ENCODE results near the gene DUSP15. TPM values are rescaled to one million over a fixed set of nuclear protein-coding genes. Genes with fewer than 3 reads are reported as not detected.
A peak's percentile ranks its signal among the peaks of the same experiment; 100 is the strongest.

DUSP15 gene
- total RNA-seq, 1 donor from 2014 or later = 2.1 TPM

DNA sequence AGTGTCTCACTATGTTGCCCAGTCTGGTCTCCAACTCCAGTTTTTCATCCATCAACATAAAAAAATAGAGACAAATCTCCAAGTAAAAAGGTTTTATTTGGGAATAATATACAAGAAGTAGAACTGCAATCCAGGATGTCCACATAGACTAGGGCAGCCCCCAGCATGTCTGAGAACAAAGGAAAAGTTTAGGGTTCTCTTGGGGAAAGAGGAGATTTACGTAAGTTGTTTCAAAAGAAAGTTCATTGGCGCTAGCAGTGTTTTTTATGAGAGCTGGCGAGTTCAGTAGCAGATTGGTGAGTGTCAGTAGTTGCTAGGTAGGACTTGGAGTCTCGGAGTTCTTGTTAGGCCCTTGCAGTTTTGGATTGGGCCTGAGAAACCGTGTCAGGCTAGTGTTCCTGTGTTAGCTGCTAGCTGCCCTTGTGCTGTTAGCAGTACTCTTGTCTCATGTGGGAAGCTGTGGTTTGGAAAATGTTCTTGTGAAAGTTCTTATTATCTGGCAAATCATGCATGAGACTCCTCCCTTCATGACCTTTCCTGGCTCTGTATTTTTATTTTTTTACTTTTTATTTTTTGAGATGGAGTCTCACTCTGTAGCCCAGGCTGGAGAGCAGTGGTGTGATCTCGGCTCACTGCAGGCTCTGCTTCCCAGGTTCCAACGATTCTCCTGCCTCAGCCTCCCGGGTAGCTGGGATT, 24.8 kb upstream of the DUSP15 start:
- H3K9ac ChIP-seq (ENCODE audit: low read depth in 1 of 3, low read length in 3 of 3) = no peak overlapping the region
- H3K27ac ChIP-seq (ENCODE audit: low read depth, low read length) = no peak overlapping the region
- no peak overlapping the region for H3K4me3 ChIP-seq (ENCODE audit: low read length in 3 of 3)
- H3K4me1 ChIP-seq (ENCODE audit: control insufficient read depth in 3 of 3, insufficient read depth in 3 of 3, low read length in 3 of 3) = peaks cover 0 to 2% (median 0%) of the 10 kb centered on the region in 3 donors
- H3K36me3 ChIP-seq (ENCODE audit: control insufficient read depth in 3 of 3, insufficient read depth in 3 of 3, low read length in 3 of 3) = no peaks in the 10 kb centered on the region
- H3K9me3 ChIP-seq (ENCODE audit: control insufficient read depth in 3 of 3, low read length in 3 of 3) = no peaks in the 10 kb centered on the region
- H3K27me3 ChIP-seq (ENCODE audit: control insufficient read depth in 3 of 3, insufficient read depth in 3 of 3, low read length in 3 of 3) = no peaks in the 10 kb centered on the region

DNA sequence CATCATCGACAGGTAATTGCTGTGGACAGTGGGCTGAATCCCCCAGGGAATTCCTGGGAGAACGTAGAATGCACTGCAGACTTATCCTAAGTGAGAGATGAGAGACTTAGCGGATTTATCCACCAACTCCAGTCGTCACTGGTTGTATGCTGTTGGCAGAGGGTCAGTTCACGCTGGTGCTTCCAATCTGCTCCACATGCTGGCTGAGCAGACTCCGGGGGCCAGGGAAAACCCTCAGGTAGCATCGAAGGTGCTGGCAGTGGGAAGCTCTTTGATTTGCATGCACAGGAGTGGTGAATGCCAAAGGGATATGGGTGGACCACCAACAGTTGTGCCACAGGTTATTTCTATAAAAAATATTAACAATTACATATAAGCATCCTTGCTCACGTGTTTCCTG, 20.3 kb upstream of the DUSP15 start:
- no peaks in the 10 kb centered on the region for H3K9me3 ChIP-seq (ENCODE audit: control insufficient read depth in 3 of 3, low read length in 3 of 3)
- no peaks in the 10 kb centered on the region for H3K36me3 ChIP-seq (ENCODE audit: control insufficient read depth in 3 of 3, insufficient read depth in 3 of 3, low read length in 3 of 3)
- H3K4me1 ChIP-seq (ENCODE audit: control insufficient read depth in 3 of 3, insufficient read depth in 3 of 3, low read length in 3 of 3) = peaks cover 0 to 2% (median 0%) of the 10 kb centered on the region in 3 donors
- H3K27me3 ChIP-seq (ENCODE audit: control insufficient read depth in 3 of 3, insufficient read depth in 3 of 3, low read length in 3 of 3) = no peaks in the 10 kb centered on the region
- no peak overlapping the region for H3K4me3 ChIP-seq (ENCODE audit: low read length in 3 of 3)
- no peak overlapping the region for H3K9ac ChIP-seq (ENCODE audit: low read depth in 1 of 3, low read length in 3 of 3)
- H3K27ac ChIP-seq (ENCODE audit: low read depth, low read length) = no peak overlapping the region

DNA sequence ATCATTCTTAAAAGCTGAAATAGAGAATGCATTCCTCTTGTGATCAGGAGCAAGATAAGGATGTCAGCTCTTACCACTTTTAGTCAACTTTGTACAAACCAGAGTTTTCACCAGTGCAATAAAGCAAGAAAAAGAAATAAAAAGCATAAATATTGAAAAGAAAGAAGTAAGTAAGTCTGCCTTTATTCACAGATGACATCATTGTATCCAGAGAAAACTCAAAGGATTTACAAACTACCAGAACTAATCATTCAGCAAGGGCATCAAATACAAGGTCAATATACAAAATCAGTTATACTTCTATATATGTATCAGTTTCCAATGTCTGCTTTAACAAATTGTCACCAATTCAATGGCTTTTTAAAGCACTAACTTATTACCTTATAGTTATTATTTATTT, 13.5 kb upstream of the DUSP15 start:
- Histone ChIP-seq H3K9me3 (ENCODE audit: control insufficient read depth in 3 of 3, low read length in 3 of 3) (no peaks in the 10 kb centered on the region), H3K9ac (ENCODE audit: low read depth in 1 of 3, low read length in 3 of 3) (no peak overlapping the region), H3K36me3 (ENCODE audit: control insufficient read depth in 3 of 3, insufficient read depth in 3 of 3, low read length in 3 of 3) (no peaks in the 10 kb centered on the region), H3K4me1 (ENCODE audit: control insufficient read depth in 3 of 3, insufficient read depth in 3 of 3, low read length in 3 of 3) (peaks cover 5 to 10% (median 7%) of the 10 kb centered on the region in 3 donors), H3K4me3 (ENCODE audit: low read length in 3 of 3) (no peak overlapping the region), H3K27ac (ENCODE audit: low read depth, low read length) (no peak overlapping the region), H3K27me3 (ENCODE audit: control insufficient read depth in 3 of 3, insufficient read depth in 3 of 3, low read length in 3 of 3) (peaks cover 0 to 3% (median 0%) of the 10 kb centered on the region in 3 donors)

DNA sequence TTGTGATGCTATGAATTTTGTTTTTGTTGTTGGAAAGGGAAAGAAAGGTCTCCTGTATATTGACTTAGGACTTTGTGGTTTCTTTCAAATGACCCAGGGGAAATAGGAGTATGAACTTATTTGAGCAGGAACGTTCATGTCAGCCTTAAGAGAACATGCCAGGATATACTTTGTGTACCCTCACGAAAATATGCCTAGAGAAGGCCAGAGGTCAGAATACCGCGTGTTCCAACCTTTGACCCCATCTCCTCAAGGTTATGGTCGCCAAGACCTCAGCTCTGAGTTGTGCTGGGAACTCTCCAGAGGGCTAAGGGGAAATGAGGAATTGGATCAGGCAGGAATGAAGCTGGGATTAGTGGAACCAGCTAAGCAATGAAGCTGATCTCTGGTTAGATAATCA, 11.6 kb upstream of the DUSP15 start:
- H3K27me3 ChIP-seq (ENCODE audit: control insufficient read depth in 3 of 3, insufficient read depth in 3 of 3, low read length in 3 of 3) = peaks cover 0 to 3% (median 0%) of the 10 kb centered on the region in 3 donors
- H3K36me3 ChIP-seq (ENCODE audit: control insufficient read depth in 3 of 3, insufficient read depth in 3 of 3, low read length in 3 of 3) = no peaks in the 10 kb centered on the region
- no peak overlapping the region for H3K27ac ChIP-seq (ENCODE audit: low read depth, low read length)
- no peaks in the 10 kb centered on the region for H3K9me3 ChIP-seq (ENCODE audit: control insufficient read depth in 3 of 3, low read length in 3 of 3)
- H3K9ac ChIP-seq (ENCODE audit: low read depth in 1 of 3, low read length in 3 of 3) = no peak overlapping the region
- H3K4me3 ChIP-seq (ENCODE audit: low read length in 3 of 3) = no peak overlapping the region
- H3K4me1 ChIP-seq (ENCODE audit: control insufficient read depth in 3 of 3, insufficient read depth in 3 of 3, low read length in 3 of 3) = peaks cover 5 to 10% (median 7%) of the 10 kb centered on the region in 3 donors

DNA sequence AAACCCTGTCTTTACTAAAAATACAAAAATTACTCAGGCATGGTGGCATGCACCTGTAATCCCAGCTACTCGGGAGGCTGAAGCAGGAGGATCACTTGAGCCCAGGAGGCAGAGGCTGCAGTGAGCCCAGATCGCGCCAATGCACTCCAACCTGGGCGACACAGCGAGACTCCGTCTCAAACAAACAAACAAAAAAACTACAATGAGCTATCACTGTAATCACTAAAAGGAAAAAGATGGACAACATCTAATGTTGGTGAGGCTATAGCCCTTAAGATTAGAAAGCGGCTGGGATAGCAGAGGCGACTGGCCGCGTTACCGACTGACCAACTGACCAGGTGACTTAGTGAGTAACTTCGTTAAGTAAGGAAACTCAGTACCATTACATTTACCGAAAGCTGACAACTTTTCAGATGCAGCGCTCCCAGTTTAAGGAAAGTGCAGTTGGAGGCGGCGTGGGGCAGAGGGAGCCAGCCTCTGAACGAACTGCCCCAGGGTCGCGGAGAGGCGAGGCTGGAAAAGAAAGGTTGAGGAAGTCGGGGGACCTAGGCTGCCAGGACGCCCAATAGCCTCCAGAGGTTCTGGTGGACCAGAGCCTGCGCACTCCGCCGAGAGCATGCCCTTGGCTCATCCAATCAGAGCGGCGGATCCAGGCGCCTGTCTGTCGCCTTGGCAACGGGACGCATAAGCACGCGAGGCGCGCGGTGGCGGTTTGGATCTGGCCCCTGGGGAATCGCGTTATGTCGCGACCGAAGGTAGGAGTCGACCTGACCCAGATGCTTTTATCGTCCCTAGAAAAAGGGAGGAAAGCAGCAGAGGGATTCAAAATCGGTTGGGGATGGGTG, 9.0 kb upstream of the DUSP15 start:
- Histone ChIP-seq H3K4me3 (ENCODE audit: low read length in 3 of 3) (peak overlapping the region; percentile 73 to 85 (median 77)), H3K9ac (ENCODE audit: low read depth in 1 of 3, low read length in 3 of 3) (peak overlapping the region; percentile 57 to 70 (median 68)), H3K27me3 (ENCODE audit: control insufficient read depth in 3 of 3, insufficient read depth in 3 of 3, low read length in 3 of 3) (peaks cover 0 to 3% (median 0%) of the 10 kb centered on the region in 3 donors), H3K36me3 (ENCODE audit: control insufficient read depth in 3 of 3, insufficient read depth in 3 of 3, low read length in 3 of 3) (no peaks in the 10 kb centered on the region), H3K9me3 (ENCODE audit: control insufficient read depth in 3 of 3, low read length in 3 of 3) (no peaks in the 10 kb centered on the region), H3K4me1 (ENCODE audit: control insufficient read depth in 3 of 3, insufficient read depth in 3 of 3, low read length in 3 of 3) (peaks cover 5 to 10% (median 7%) of the 10 kb centered on the region in 3 donors), H3K27ac (ENCODE audit: low read depth, low read length) (no peak overlapping the region)

DNA sequence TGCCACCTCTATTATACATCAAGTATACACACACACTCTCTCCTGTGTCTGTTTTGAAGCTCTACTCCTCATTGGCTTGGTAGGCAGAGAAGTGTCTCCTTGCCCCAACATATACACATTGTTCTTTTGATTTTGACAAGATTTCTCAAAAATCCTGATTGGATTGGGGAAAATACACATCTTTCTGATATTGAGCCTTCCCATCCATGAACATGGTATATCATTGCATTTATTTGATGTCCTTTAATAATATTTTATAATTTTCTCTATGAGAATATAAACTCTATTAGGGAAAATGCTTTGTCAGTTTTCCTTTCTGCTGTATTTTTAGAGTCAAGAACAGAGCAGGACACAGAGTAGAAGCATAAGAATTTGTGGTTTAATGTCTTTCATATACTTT, 7.4 kb upstream of the DUSP15 start:
- H3K36me3 ChIP-seq (ENCODE audit: control insufficient read depth in 3 of 3, insufficient read depth in 3 of 3, low read length in 3 of 3) = no peaks in the 10 kb centered on the region
- H3K27me3 ChIP-seq (ENCODE audit: control insufficient read depth in 3 of 3, insufficient read depth in 3 of 3, low read length in 3 of 3) = peaks cover 0 to 3% (median 0%) of the 10 kb centered on the region in 3 donors
- peaks cover 5 to 10% (median 7%) of the 10 kb centered on the region in 3 donors for H3K4me1 ChIP-seq (ENCODE audit: control insufficient read depth in 3 of 3, insufficient read depth in 3 of 3, low read length in 3 of 3)
- H3K9ac ChIP-seq (ENCODE audit: low read depth in 1 of 3, low read length in 3 of 3) = no peak overlapping the region
- no peak overlapping the region for H3K27ac ChIP-seq (ENCODE audit: low read depth, low read length)
- H3K9me3 ChIP-seq (ENCODE audit: control insufficient read depth in 3 of 3, low read length in 3 of 3) = no peaks in the 10 kb centered on the region
- no peak overlapping the region for H3K4me3 ChIP-seq (ENCODE audit: low read length in 3 of 3)

DNA sequence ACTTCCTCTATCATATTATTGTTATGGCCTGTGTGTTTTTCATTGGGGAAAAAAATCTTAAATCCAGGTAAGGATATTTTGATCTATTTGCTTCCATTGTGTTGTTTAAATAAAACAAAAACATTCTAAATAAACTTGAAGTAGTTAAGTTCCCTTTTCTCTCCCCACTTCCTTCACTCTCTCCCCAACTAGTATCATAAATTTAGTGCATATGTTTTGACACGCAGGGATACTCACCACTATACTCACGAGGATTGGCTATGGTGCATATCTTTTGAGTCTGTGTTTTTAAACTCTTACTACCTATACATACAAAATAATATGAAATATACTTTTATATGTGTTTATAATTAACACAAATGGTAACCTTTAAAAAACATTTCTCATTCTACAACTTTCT, 5.3 kb upstream of the DUSP15 start:
- Histone ChIP-seq H3K4me1 (ENCODE audit: control insufficient read depth in 3 of 3, insufficient read depth in 3 of 3, low read length in 3 of 3) (peaks cover 5 to 11% (median 10%) of the 10 kb centered on the region in 3 donors), H3K27me3 (ENCODE audit: control insufficient read depth in 3 of 3, insufficient read depth in 3 of 3, low read length in 3 of 3) (peaks cover 3 to 11% (median 5%) of the 10 kb centered on the region in 3 donors), H3K9me3 (ENCODE audit: control insufficient read depth in 3 of 3, low read length in 3 of 3) (no peaks in the 10 kb centered on the region), H3K9ac (ENCODE audit: low read depth in 1 of 3, low read length in 3 of 3) (no peak overlapping the region), H3K36me3 (ENCODE audit: control insufficient read depth in 3 of 3, insufficient read depth in 3 of 3, low read length in 3 of 3) (no peaks in the 10 kb centered on the region), H3K27ac (ENCODE audit: low read depth, low read length) (no peak overlapping the region), H3K4me3 (ENCODE audit: low read length in 3 of 3) (no peak overlapping the region)

DNA sequence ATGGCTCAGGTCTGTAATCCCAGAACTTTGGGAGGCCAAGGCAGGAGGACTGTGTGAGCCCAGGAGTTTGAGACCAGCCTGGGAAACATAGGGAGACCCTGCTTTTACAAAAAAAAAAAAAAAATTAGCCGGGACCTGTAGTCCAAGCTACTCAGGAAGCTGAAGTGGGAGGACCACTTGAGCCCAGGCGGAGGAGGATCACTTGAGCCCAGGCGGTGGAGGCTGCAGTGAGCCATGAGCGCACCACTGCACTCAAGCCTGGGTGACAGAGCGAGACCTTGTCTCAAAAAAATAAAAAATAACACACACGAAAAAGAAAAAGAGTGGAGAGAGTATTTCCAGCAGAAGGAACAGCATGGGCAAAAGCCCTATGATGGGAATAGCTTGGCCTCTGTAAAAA, 2.1 kb upstream of the DUSP15 start:
- Histone ChIP-seq H3K4me3 (ENCODE audit: low read length in 3 of 3) (no peak overlapping the region), H3K36me3 (ENCODE audit: control insufficient read depth in 3 of 3, insufficient read depth in 3 of 3, low read length in 3 of 3) (no peaks in the 10 kb centered on the region), H3K9ac (ENCODE audit: low read depth in 1 of 3, low read length in 3 of 3) (no peak overlapping the region), H3K27ac (ENCODE audit: low read depth, low read length) (no peak overlapping the region), H3K9me3 (ENCODE audit: control insufficient read depth in 3 of 3, low read length in 3 of 3) (no peaks in the 10 kb centered on the region), H3K4me1 (ENCODE audit: control insufficient read depth in 3 of 3, insufficient read depth in 3 of 3, low read length in 3 of 3) (peaks cover 10 to 12% (median 10%) of the 10 kb centered on the region in 3 donors), H3K27me3 (ENCODE audit: control insufficient read depth in 3 of 3, insufficient read depth in 3 of 3, low read length in 3 of 3) (peaks cover 21 to 26% (median 25%) of the 10 kb centered on the region in 3 donors)

DNA sequence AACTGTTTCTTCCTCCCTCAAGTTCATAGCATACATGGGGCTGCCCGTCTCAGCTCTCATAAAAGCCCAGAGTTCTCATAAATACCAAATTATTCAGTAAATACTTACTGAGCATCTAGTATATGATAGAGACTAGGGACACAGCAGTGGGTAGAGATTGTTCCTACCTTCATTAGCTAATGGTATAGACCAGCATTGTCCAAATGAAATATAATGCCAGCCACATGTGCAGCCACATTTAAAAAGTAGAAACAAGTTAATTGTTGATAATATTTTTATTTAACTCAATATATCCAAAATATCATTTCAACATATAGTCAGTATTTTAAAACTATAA, 1.3 kb upstream of the DUSP15 start:
- H3K9ac ChIP-seq (ENCODE audit: low read depth in 1 of 3, low read length in 3 of 3) = no peak overlapping the region

More for the DNA sequence above, 1.3 kb upstream of the DUSP15 start:
- Histone ChIP-seq H3K4me1 (ENCODE audit: control insufficient read depth in 3 of 3, insufficient read depth in 3 of 3, low read length in 3 of 3) (peaks cover 10 to 12% (median 10%) of the 10 kb centered on the region in 3 donors), H3K9me3 (ENCODE audit: control insufficient read depth in 3 of 3, low read length in 3 of 3) (no peaks in the 10 kb centered on the region), H3K36me3 (ENCODE audit: control insufficient read depth in 3 of 3, insufficient read depth in 3 of 3, low read length in 3 of 3) (no peaks in the 10 kb centered on the region), H3K27ac (ENCODE audit: low read depth, low read length) (no peak overlapping the region), H3K4me3 (ENCODE audit: low read length in 3 of 3) (no peak overlapping the region), H3K27me3 (ENCODE audit: control insufficient read depth in 3 of 3, insufficient read depth in 3 of 3, low read length in 3 of 3) (peaks cover 22 to 28% (median 26%) of the 10 kb centered on the region in 3 donors)
